ENCODE measurements around the gene FBXW7. TPM values are rescaled to one million over a fixed set of nuclear protein-coding genes. Genes with fewer than 3 reads are reported as not detected.
A peak's percentile ranks its signal among the peaks of the same experiment; 100 is the strongest.

FBXW7 gene
- total RNA-seq, 1 experiment from 2014 or later: 23.0 TPM

- no peak overlapping the region for H3K27ac Mint-ChIP-seq
Observed at GRCh38 chr4:152308951-152309350, 226.9 kb downstream of the FBXW7 start.

GRCh38 chr4:152307669-152308068 lies 228.2 kb downstream of the FBXW7 start:
- Mint-ChIP-seq H3K9me3 (no peaks in the 10 kb centered on the region), H3K36me3 (no peaks in the 10 kb centered on the region), H3K4me1 (peaks cover 27% of the 10 kb centered on the region), H3K4me3 (no peak overlapping the region), H3K27ac (no peak overlapping the region), H3K27me3 (ENCODE audit: low read depth) (no peaks in the 10 kb centered on the region)
- CTCF ChIA-PET: interaction anchor here (1.3 kb wide), 1 partner anchor 262 kb away, joined by 4 read pairs; no protein-coding TSS in a partner anchor
- POLR2A ChIA-PET: no interaction called here
- peak; percentile 60 for ATAC-seq
- no peak for DNase-seq (ENCODE audit: low spot score)
- TF ChIP-seq IRF2 (CRISPR knock-in tag; IDR thresholded peaks at IDR 0.05; ENCODE audit: borderline replicate concordance, low read depth) (no peak), ARID4B (CRISPR knock-in tag; IDR thresholded peaks at IDR 0.05; ENCODE audit: borderline replicate concordance) (no peak)

More at GRCh38 chr4:152308951-152309350, 226.9 kb downstream of the FBXW7 start:
- ATAC-seq (no peak), DNase-seq (ENCODE audit: low spot score) (no peak)
- Mint-ChIP-seq H3K36me3 (no peaks in the 10 kb centered on the region), H3K9me3 (no peaks in the 10 kb centered on the region), H3K4me1 (peaks cover 27% of the 10 kb centered on the region), H3K4me3 (no peak overlapping the region), H3K27me3 (ENCODE audit: low read depth) (no peaks in the 10 kb centered on the region)
- ChIA-PET POLR2A (no interaction called here), CTCF (no interaction called here)
- TF ChIP-seq NR3C1 (CRISPR knock-in tag; conservative IDR thresholded peaks at IDR 0.05; ENCODE audit: low read depth) (no peak), CREB1 (CRISPR knock-in tag; IDR thresholded peaks at IDR 0.05) (no peak), ERG (CRISPR knock-in tag; IDR thresholded peaks at IDR 0.05) (no peak), ZNF423 (CRISPR knock-in tag; IDR thresholded peaks at IDR 0.05) (no peak), SMAD4 (CRISPR knock-in tag; IDR thresholded peaks at IDR 0.05) (no peak), PRRX2 (CRISPR knock-in tag; IDR thresholded peaks at IDR 0.05) (no peak), PREB (CRISPR knock-in tag; IDR thresholded peaks at IDR 0.05; ENCODE audit: borderline replicate concordance) (no peak), IRF1 (CRISPR knock-in tag; IDR thresholded peaks at IDR 0.05) (no peak), ZNF219 (CRISPR knock-in tag; IDR thresholded peaks at IDR 0.05; ENCODE audit: borderline replicate concordance) (no peak), NR2C2 (CRISPR knock-in tag; IDR thresholded peaks at IDR 0.05) (no peak), IRF2 (CRISPR knock-in tag; IDR thresholded peaks at IDR 0.05; ENCODE audit: borderline replicate concordance, low read depth) (no peak), ARID4B (CRISPR knock-in tag; IDR thresholded peaks at IDR 0.05; ENCODE audit: borderline replicate concordance) (no peak)

Data from WTC11 (cell line).